Skeletal muscle cell (primary cell): ENCODE results near the gene ZNF358.
A peak's percentile ranks its signal among the peaks of the same experiment; 100 is the strongest.
"Not testable (repeated sequence)": the region's sequence is repeated elsewhere in the genome, so short reads cannot be mapped to it uniquely, and the experiment has no call there.

Experiments used
- DNase-seq: peaks from one replicate; pipeline ENCODE4 v3.0.0-alpha.2; 2010; ENCODE audit warnings: low read depth
- H3K4me3 ChIP-seq: 2 replicates; pipeline ENCODE4 v1.5.1; 2011; ENCODE audit warnings: low read depth, mild to moderate bottlenecking, control low read depth, low read length, moderate library complexity

The ZNF358 gene

DNA sequence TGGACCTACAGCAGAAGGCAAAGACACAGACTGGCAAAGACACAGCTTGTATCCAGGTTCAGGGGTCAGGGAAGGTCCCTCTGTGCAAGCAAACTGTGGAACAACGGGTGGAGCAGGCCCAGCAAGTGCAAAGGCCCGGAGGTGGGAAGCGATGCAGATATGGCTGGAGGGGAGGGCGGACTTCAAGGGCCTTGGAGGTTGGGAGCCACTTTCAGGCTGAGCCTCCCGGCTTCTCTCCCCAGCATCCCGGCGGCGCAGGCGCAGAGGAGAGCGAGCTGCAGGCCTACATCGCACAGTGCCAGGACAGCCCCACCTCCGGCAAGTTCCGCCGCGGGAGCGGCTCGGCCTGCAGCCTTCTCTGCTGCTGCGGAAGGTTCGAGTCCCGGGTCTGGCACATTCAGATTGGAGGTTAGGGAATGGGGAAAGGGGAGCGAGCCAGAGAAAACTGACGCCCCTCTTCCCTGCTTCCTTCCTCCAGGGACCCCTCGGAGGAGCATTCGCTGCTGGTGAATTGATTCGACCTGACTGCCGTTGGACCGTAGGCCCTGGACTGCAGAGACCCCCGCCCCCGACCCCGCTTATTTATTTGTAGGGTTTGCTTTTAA, 17.5 kb downstream of the ZNF358 start:
- no peak for DNase-seq
- H3K4me3 ChIP-seq = peak overlapping the region; percentile 76

DNA sequence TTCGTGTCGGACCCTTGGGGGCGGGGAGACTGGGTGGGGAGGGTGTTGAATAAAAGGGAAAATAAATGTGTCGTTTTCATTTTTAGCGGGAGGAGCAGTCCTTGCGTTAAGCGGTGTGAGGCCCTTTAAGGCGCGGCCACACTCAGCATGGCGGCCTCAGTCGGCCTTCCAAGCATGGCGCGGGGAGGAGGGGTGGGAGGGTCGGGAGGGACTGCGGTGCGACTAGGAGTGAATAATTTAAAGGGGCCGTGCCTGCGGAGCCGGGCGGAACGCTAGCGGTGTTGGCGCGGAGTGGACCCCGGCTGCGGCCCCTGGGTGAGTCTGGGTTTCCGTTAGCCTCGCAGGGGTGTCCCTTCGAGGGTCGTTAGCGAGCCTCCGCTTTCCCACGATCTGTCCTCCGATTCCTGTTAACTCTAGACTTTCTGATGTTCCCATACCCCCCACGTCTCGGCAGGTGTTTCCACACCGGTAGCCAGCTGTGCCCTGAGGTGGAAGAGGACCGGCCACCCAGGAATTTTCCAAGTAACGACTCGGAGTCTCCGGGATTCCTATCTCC, 18.1 kb downstream of the ZNF358 start:
- DNase-seq = peak; percentile 65

GRCh38 chr19:7534531-7535046, 18.7 kb downstream of the ZNF358 start:
- peak; percentile 55 for DNase-seq
- peak overlapping the region; percentile 76 for H3K4me3 ChIP-seq

More for the DNA sequence above, 18.1 kb downstream of the ZNF358 start:
- peak overlapping the region; percentile 76 for H3K4me3 ChIP-seq

- peak; percentile 77 for DNase-seq
- peak within 1 kb of the TSS; percentile 76 for H3K4me3 ChIP-seq
Measured at GRCh38 chr19:7535047-7535997, 19.4 kb downstream of the ZNF358 start, which contains the start of gene PNPLA6. PNPLA6 (plus strand) TSS chr19:7535717; CDS start chr19:7535789, 72 bp downstream.

GRCh38 chr19:7535998-7536695, 20.2 kb downstream of the ZNF358 start:
- H3K4me3 ChIP-seq = peak overlapping the region; percentile 76
- DNase-seq = no peak

GRCh38 chr19:7538990-7539389, 23.1 kb downstream of the ZNF358 start:
- DNase-seq, H3K4me3 ChIP-seq: not testable (repeated sequence)

GRCh38 chr19:7539827-7540425, 24.0 kb downstream of the ZNF358 start:
- H3K4me3 ChIP-seq = no peak overlapping the region
- no peak for DNase-seq

GRCh38 chr19:7540761-7541474, 25.0 kb downstream of the ZNF358 start:
- DNase-seq = no peak
- H3K4me3 ChIP-seq = no peak overlapping the region

DNA sequence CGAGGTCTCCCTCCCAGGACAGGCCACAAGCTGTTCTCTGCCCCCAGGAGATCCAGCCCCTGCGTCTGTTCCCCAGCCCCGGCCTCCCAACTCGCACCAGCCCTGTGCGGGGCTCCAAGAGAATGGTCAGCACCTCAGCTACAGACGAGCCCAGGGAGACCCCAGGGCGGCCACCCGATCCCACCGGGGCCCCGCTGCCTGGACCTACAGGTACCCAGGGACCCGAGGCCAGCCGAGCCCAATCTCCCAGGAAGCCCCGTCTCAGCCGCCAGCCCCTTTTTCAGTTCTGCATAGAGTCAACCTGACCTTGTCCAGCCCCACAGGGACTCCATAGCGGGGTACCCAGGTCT, 25.5 kb downstream of the ZNF358 start:
- no peak for DNase-seq
- no peak overlapping the region for H3K4me3 ChIP-seq

DNA sequence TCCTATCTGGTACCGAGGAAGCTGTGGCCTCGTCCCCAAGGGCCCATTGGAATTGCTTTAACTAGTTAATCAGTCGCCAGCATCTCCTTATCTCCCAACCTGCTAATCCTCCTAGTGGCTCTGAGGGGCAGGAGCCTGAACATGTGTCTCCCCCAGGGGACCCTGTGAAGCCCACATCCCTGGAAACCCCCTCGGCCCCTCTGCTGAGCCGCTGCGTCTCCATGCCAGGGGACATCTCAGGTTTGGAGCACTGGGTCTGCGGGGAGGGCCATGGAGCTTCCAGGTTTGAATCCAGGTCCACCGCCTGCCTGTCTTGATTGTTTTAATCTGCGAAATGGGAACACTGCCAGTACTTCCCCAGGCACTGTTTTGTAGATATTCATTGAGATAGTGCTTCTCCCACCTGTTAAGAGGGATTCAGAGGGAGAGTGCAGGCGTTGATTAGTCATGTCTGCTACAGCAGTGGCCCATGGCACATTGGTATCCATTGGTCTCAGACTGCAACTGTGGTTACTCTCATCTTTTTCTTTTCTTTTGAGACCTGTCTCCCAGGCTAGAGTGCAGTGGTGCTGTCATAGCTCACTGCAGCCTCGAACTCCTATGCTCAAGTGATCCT, 26.0 kb downstream of the ZNF358 start:
- H3K4me3 ChIP-seq = no peak overlapping the region
- DNase-seq = no peak

DNA sequence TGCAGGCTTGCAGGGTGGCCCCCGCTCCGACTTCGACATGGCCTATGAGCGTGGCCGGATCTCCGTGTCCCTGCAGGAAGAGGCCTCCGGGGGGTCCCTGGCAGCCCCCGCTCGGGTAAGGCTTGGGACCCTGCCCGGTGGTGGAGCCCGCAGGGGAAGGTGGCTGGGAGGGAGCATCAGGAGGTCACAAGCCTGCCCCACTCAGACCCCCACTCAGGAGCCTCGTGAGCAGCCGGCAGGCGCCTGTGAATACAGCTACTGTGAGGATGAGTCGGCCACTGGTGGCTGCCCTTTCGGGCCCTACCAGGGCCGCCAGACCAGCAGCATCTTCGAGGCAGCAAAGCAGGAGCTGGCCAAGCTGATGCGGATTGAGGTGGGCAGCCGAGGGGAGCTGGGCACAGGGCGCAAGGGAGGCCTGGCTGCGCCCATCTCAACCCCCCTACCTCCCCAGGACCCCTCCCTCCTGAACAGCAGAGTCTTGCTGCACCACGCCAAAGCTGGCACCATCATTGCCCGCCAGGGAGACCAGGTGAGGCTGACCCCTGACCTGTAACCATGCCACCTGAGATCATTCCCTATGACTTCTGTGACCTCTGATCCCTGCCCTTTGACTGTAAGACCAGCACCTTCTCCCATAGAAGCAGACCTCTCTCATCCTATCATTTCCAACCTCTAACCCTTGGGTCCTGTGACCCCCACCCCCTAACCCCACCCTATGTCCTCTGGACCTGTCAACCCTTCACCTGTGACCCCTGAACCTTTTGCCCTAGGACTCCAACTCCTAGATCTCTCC, 26.8 kb downstream of the ZNF358 start:
- H3K4me3 ChIP-seq = no peak overlapping the region
- DNase-seq = no peak

GRCh38 chr19:7544626-7545025, 28.7 kb downstream of the ZNF358 start:
- no peak overlapping the region for H3K4me3 ChIP-seq
- no peak for DNase-seq

DNA sequence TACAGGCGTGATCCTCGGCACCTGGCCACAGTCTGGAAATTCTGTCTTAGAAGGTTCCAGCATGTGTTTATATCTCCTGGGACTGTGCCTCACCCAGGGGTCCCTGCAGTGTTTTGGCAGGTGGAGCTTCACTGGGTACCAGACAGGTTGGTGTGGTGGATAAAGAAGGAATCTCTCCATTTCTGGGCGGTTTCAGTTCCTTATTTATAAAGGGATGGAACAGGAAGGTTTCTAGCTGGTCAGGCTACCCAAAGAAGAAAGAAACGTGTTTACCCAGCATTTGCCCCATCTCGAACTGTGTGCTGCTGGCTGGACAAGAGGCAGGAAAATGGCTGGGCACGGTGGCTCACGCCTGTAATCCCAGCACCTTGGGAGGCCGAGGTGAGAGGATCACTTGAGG, 29.4 kb downstream of the ZNF358 start:
- H3K4me3 ChIP-seq = no peak overlapping the region
- DNase-seq = no peak

GRCh38 chr19:7545904-7546303, 30.0 kb downstream of the ZNF358 start:
- DNase-seq = no peak
- no peak overlapping the region for H3K4me3 ChIP-seq

- DNase-seq = no peak
- H3K4me3 ChIP-seq = no peak overlapping the region
Measured at GRCh38 chr19:7547159-7547558, 31.3 kb downstream of the ZNF358 start.

GRCh38 chr19:7549429-7550148, 33.7 kb downstream of the ZNF358 start:
- no peak for DNase-seq
- no peak overlapping the region for H3K4me3 ChIP-seq
